Upper lobe of left lung (tissue), 4 donors: Measurements from ENCODE around the gene ZBTB5.
"Not testable (repeated sequence)": the region's sequence is repeated elsewhere in the genome, so short reads cannot be mapped to it uniquely, and the experiment has no call there.

Experiments used
- EP300 ChIP-seq, 4 donors: sonication (generic); formaldehyde crosslinking; IDR thresholded peaks; one replicate each; pipeline ENCODE4 v1.5.1; 2017; ENCODE audit warnings: antibody characterized with exemption in 4 of 4, control low read depth in 2 of 4
- POLR2AphosphoS5 ChIP-seq, 2 donors: sonication (generic); formaldehyde crosslinking; IDR thresholded peaks; one replicate each; pipeline ENCODE4 v1.5.1; 2017; ENCODE audit warnings: antibody characterized with exemption in 2 of 2
- TF ChIP-seq, protein P1 (sequence below), 6 experiments: fragments of 450-650 bp in 4 of 6; fragments of 200-600 bp in 2 of 6; sonication (generic) in 2 of 6; IDR thresholded peaks; one replicate each; pipeline ENCODE4 v1.5.1; 2016 to 2019; ENCODE audit warnings: antibody characterized with exemption in 6 of 6

DNA sequence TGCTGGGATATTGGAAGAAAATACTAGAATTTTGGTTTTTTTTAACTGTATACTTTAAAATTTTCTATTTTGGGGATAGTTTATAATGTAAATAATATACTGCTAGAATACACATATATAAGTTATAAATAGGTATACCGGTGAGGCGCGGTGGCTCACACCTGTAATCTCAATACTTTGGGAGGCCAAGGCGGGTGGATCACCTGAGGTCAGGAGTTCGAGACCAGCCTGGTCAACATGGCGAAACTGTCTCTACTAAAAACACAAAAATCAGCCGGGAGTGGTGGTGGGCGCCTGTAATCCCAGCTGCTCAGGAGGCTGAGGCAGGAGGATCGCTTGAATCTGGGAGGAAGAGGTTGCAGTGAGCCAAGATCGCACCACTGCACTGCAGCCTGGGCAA is 49.2 kb upstream of the ZBTB5 start:
- TF ChIP-seq POLR2AphosphoS5, EP300 (IDR thresholded peaks at IDR 0.05): not testable (repeated sequence)
- TF ChIP-seq, protein P1, sequence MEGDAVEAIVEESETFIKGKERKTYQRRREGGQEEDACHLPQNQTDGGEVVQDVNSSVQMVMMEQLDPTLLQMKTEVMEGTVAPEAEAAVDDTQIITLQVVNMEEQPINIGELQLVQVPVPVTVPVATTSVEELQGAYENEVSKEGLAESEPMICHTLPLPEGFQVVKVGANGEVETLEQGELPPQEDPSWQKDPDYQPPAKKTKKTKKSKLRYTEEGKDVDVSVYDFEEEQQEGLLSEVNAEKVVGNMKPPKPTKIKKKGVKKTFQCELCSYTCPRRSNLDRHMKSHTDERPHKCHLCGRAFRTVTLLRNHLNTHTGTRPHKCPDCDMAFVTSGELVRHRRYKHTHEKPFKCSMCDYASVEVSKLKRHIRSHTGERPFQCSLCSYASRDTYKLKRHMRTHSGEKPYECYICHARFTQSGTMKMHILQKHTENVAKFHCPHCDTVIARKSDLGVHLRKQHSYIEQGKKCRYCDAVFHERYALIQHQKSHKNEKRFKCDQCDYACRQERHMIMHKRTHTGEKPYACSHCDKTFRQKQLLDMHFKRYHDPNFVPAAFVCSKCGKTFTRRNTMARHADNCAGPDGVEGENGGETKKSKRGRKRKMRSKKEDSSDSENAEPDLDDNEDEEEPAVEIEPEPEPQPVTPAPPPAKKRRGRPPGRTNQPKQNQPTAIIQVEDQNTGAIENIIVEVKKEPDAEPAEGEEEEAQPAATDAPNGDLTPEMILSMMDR (IDR thresholded peaks at IDR 0.05) = not testable (repeated sequence)
